Naive thymus-derived CD4-positive, alpha-beta T cell (primary cell): ENCODE results near the gene ACSS1. TPM values are rescaled to one million over a fixed set of nuclear protein-coding genes. Genes with fewer than 3 reads are reported as not detected.

ENCODE experiments used
- ATAC-seq: fragments of 150-1000 bp; cut with Tn5 transposase; 2 replicates; pipeline ENCODE4 v1.10.0; 2021; ENCODE audit warnings: mild to moderate bottlenecking, moderate library complexity
- CTCF ChIA-PET: fragments of 350-600 bp; sonication (Branson Sonifier 250); formaldehyde crosslinking; loops from one replicate; lab custom pipeline; 2021; ENCODE audit warnings: antibody characterized with exemption; lab: Charles Lee
- POLR2A ChIA-PET: fragments of 350-600 bp; sonication (Branson Sonifier 250); formaldehyde crosslinking; loops from one replicate; lab custom pipeline; 2021; ENCODE audit warnings: antibody characterized with exemption, inconsistent platforms; lab: Charles Lee
- DNase-seq, 9 donors: peaks; one replicate each; pipeline versions ENCODE4 v3.0.0 to v3.0.0-alpha.2; 2020 to 2022; ENCODE audit warnings: mixed read lengths in 1 of 9
- H3K27ac ChIP-seq: one replicate; pipeline ENCODE4 v1.7.0; 2013; ENCODE audit warnings: mild to moderate bottlenecking, low read depth, low read length, moderate library complexity
- H3K27me3 ChIP-seq, 2 donors: one replicate each; pipeline ENCODE4 v1.7.0; 2013; ENCODE audit warnings: low read length in 2 of 2, mild to moderate bottlenecking in 2 of 2, moderate library complexity in 2 of 2; ENCODE audit not compliant: control insufficient read depth in 2 of 2, insufficient read depth in 2 of 2
- H3K36me3 ChIP-seq, 3 experiments: 1 replicate in 2 of 3; 2 replicates in 1 of 3; pipeline ENCODE4 v1.7.0; 2013; ENCODE audit warnings: low read length in 3 of 3, mild to moderate bottlenecking in 3 of 3, moderate library complexity in 1 of 3; ENCODE audit not compliant: insufficient read depth in 3 of 3, control insufficient read depth in 2 of 3
- H3K4me1 ChIP-seq, 2 donors: one replicate each; pipeline ENCODE4 v1.7.0; 2013; ENCODE audit warnings: low read length in 2 of 2, mild to moderate bottlenecking in 2 of 2, moderate library complexity in 1 of 2; ENCODE audit not compliant: control insufficient read depth in 2 of 2, insufficient read depth in 2 of 2
- H3K4me3 ChIP-seq: 2 replicates; pipeline ENCODE4 v1.7.0; 2013; ENCODE audit warnings: mild to moderate bottlenecking, low read length
- H3K9me3 ChIP-seq, 3 experiments: 1 replicate in 2 of 3; 2 replicates in 1 of 3; pipeline ENCODE4 v1.7.0; 2013; ENCODE audit warnings: low read length in 3 of 3; ENCODE audit not compliant: control insufficient read depth in 2 of 3
- H3K27ac Mint-ChIP-seq, 9 donors: one replicate each; pipeline ENCODE4 v1.8.0; 2020 to 2022; ENCODE audit warnings: mixed read lengths in 9 of 9, mild to moderate bottlenecking in 8 of 9, moderate library complexity in 5 of 9, inconsistent platforms in 2 of 9
- H3K27me3 Mint-ChIP-seq, 5 donors: one replicate each; pipeline ENCODE4 v1.8.0; 2021 to 2022; ENCODE audit warnings: mixed read lengths in 5 of 5, mild to moderate bottlenecking in 1 of 5
- H3K36me3 Mint-ChIP-seq, 5 donors: one replicate each; pipeline ENCODE4 v1.8.0; 2020 to 2022; ENCODE audit warnings: mixed read lengths in 5 of 5, mild to moderate bottlenecking in 3 of 5, inconsistent platforms in 1 of 5
- H3K4me1 Mint-ChIP-seq, 7 donors: one replicate each; pipeline ENCODE4 v1.8.0; 2020 to 2022; ENCODE audit warnings: mixed read lengths in 7 of 7, mild to moderate bottlenecking in 3 of 7, inconsistent platforms in 1 of 7
- H3K4me3 Mint-ChIP-seq, 10 donors: one replicate each; pipeline ENCODE4 v1.8.0; 2020 to 2022; ENCODE audit warnings: mild to moderate bottlenecking in 10 of 10, mixed read lengths in 10 of 10, moderate library complexity in 6 of 10, inconsistent platforms in 2 of 10
- H3K9me3 Mint-ChIP-seq, 11 donors: one replicate each; pipeline ENCODE4 v1.8.0; 2020 to 2022; ENCODE audit warnings: mixed read lengths in 11 of 11, mild to moderate bottlenecking in 4 of 11, inconsistent platforms in 1 of 11, moderate library complexity in 1 of 11
- intact Hi-C, 2 donors: fragments of 100-400 bp; cut with micrococcal nuclease; formaldehyde crosslinking; loops; one replicate each; pipeline ENCODE4 v1.15.1; 2023
- polyA plus RNA-seq, 2 donors: library from polyadenylated mRNA; unstranded; fragments of 300-500 nt; fragmentation: Illumina TruSeq; gene quantifications; one replicate each; pipeline ENCODE4 v1.2.3, GENCODE V29; 2021
- total RNA-seq, 6 experiments: library from RNA in 5 of 6; stranded (reverse) in 5 of 6; gene quantifications; 1 replicate in 5 of 6; 2 replicates in 1 of 6; pipeline ENCODE4 v1.2.3 and lab custom pipeline; 2021 to 2026

The ACSS1 gene
- total and polyA plus RNA-seq, 7 experiments from 2014 or later = 33.1 to 51.7 (median 39.7) TPM

DNA sequence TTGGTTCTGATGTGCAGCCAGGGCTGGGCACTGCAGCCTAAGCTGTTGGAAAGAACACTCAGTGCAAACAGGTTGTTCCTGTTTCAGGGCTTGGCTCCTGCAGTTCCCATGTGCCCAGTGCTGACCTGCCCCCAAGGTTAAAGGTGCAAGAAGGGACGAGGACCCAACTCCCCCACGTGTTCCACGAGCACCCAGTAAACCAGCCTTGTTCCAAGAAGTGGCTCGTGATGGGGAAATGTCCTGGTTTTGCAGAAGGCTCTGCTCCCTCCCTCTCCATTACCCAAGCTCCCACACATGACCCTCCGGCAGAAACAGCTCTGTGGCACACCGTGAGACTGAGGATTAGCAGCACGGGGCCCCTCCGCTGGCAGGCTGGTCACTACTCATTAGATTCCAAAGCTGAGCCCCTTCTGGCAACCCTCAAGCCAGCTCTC, 9.4 kb downstream of the ACSS1 start:
- Mint-ChIP-seq H3K27me3 (no peaks in the 10 kb centered on the region), H3K4me1 (peaks cover 13 to 60% (median 36%) of the 10 kb centered on the region in 7 donors), H3K27ac (peak overlapping the region in 5 of 9 donors; percentile 25 to 83 (median 62)), H3K36me3 (peaks cover 0 to 23% (median 0%) of the 10 kb centered on the region in 5 donors), H3K4me3 (no peak overlapping the region), H3K9me3 (no peaks in the 10 kb centered on the region)
- CTCF ChIA-PET = interaction anchor here (1.8 kb wide), 1 partner anchor 16 kb away, joined by 6 read pairs; no protein-coding TSS in a partner anchor
- peaks cover 0 to 34% (median 3%) of the 10 kb centered on the region in 3 experiments for H3K36me3 ChIP-seq
- POLR2A ChIA-PET = interaction anchor here (1.7 kb wide), 1 partner anchor 10 kb away, joined by 7 read pairs; the partner anchor contains the start of gene ACSS1
- no peaks in the 10 kb centered on the region for H3K9me3 ChIP-seq
- DNase-seq = no peak
- no peak for ATAC-seq
- H3K4me3 ChIP-seq = no peak overlapping the region
- H3K4me1 ChIP-seq = peaks cover 3 to 7% of the 10 kb centered on the region in 2 donors
- intact Hi-C loops = no loop called here
- H3K27me3 ChIP-seq = no peaks in the 10 kb centered on the region
- no peak overlapping the region for H3K27ac ChIP-seq

DNA sequence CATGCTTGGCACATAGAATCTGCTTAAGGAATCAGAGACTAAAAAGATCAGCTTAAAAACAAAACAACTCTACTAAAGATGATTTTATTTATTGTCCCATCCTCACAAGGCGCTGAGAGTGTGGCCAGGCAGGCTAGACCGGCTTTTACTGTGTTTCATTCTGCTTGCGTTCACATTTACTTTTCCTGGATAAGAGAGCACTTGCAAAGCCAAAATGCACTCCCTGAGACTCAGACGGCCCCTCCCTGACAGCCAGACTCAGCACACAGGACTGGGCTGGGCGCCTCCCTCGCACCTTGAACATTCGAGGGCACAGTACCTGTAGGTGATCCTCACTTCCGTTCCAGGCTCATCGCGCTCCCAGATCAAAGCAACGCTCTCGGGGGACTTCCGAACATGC, 10.2 kb downstream of the ACSS1 start:
- POLR2A ChIA-PET = interaction anchor here (1.1 kb wide), 1 partner anchor 54 kb away, joined by 3 read pairs; no protein-coding TSS in a partner anchor
- peaks cover 15 to 60% (median 38%) of the 10 kb centered on the region in 7 donors for H3K4me1 Mint-ChIP-seq
- peaks cover 0 to 23% (median 0%) of the 10 kb centered on the region in 5 donors for H3K36me3 Mint-ChIP-seq
- peak overlapping the region in 7 of 9 donors; percentile 14 to 70 (median 44) for H3K27ac Mint-ChIP-seq
- H3K27me3 Mint-ChIP-seq = no peaks in the 10 kb centered on the region
- H3K36me3 ChIP-seq = peaks cover 0 to 34% (median 3%) of the 10 kb centered on the region in 3 experiments
- peaks cover 8 to 10% of the 10 kb centered on the region in 2 donors for H3K4me1 ChIP-seq
- no peak for ATAC-seq
- H3K9me3 ChIP-seq = no peaks in the 10 kb centered on the region
- DNase-seq = no peak
- H3K4me3 ChIP-seq = no peak overlapping the region
- no peak overlapping the region for H3K27ac ChIP-seq
- intact Hi-C loops = no loop called here
- no peak overlapping the region for H3K4me3 Mint-ChIP-seq
- CTCF ChIA-PET = no interaction called here
- H3K27me3 ChIP-seq = no peaks in the 10 kb centered on the region
- peaks cover 0 to under 1% (median 0%) of the 10 kb centered on the region in 11 donors for H3K9me3 Mint-ChIP-seq

DNA sequence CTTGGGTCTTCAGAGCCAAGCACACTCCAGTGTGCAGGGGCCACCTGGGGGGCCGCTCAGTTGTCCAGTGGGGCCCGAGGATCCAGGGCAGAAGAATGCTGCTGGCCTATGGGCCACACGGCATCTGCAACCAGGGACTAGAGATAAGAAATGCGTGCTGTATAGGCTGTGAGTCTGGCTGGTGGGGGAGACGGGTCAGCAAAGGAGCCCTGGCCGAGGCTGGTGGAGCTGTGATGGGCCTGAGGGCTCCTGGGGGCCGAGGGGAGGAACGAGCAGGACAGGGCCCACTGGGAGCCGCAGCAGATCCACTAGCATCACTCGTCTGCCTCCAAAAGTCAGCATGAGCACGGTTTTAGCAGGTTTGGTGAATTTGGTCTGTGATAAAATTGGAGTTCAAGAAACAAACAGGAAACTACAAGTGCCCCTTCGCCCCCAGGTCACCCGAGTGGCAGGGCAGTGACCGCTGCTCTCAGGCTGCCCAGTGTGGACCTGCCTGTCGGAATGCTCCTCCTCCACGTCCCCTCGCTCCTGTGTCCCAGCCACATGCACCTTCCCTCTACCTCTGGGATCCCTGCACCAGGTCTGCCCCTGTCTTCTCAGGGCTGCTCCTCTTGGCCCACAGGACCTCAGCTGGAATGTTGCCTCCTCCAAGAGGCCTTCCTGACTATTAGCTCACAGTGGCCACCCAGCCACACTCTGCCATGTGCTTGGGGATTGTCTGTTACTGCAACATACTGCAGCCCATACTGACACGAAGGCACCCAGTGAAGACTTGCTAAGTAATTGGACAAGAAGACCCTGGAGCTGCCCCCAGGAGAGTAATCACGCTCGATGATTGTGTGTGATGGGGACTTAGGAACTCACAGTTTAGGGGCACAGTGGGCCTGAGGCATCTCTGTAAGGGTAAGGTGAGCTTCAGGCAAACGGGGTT, 10.9 kb downstream of the ACSS1 start:
- H3K27me3 Mint-ChIP-seq = no peaks in the 10 kb centered on the region
- no peak for ATAC-seq
- ChIA-PET POLR2A (interaction anchor here (1.1 to 6.1 kb wide), 2 partner anchors 10 to 54 kb away, joined by 3 to 50 read pairs; partner anchors contain the start of gene ACSS1), CTCF (interaction anchor here (0.7 kb wide), 1 partner anchor 924 kb away, joined by 3 read pairs; no protein-coding TSS in a partner anchor)
- H3K9me3 ChIP-seq = no peaks in the 10 kb centered on the region
- H3K27me3 ChIP-seq = no peaks in the 10 kb centered on the region
- H3K36me3 Mint-ChIP-seq = peaks cover 0 to 23% (median 0%) of the 10 kb centered on the region in 5 donors
- peak overlapping the region in 6 of 9 donors; percentile 29 to 70 (median 43) for H3K27ac Mint-ChIP-seq
- peaks cover 0 to 34% (median 3%) of the 10 kb centered on the region in 3 experiments for H3K36me3 ChIP-seq
- H3K4me1 Mint-ChIP-seq = peaks cover 20 to 60% (median 36%) of the 10 kb centered on the region in 7 donors
- no peak for DNase-seq
- no peak overlapping the region for H3K4me3 Mint-ChIP-seq
- no peak overlapping the region for H3K4me3 ChIP-seq
- peaks cover 15 to 16% of the 10 kb centered on the region in 2 donors for H3K4me1 ChIP-seq
- no peak overlapping the region for H3K27ac ChIP-seq
- H3K9me3 Mint-ChIP-seq = peaks cover 0 to 3% (median 0%) of the 10 kb centered on the region in 11 donors
- intact Hi-C loops = no loop called here

DNA sequence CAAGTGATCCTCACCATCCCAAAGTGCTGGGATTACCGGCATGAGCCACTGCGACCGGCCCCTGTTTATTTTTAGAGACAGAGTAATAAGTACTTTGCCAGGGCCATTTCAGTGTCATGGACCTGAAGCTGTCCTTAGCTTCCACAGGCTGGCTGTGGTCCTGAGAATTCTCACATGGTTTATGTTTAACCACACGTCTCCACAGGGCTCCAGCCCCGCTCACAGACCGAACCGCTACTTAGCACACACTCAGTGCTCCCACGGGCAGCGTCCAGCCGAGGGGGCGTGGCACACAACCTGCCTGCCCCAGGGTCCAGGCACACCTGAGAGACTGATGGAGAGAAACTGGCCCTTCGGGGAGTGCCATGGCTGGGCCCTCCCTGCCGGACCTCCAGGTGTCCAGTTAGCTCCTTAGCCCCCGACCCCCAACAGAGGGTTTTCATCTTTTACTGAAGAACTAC, 11.7 kb downstream of the ACSS1 start:
- ATAC-seq = no peak
- no peak for DNase-seq
- no peak overlapping the region for H3K4me3 Mint-ChIP-seq
- ChIA-PET CTCF (no interaction called here), POLR2A (interaction anchor here (1.3 to 6.1 kb wide), 2 partner anchors 10 to 11 kb away, joined by 3 to 50 read pairs; partner anchors contain the start of gene ACSS1)
- H3K36me3 Mint-ChIP-seq = peaks cover 0 to 22% (median 0%) of the 10 kb centered on the region in 5 donors
- peak overlapping the region in 3 of 9 donors; percentile 51 to 67 (median 64) for H3K27ac Mint-ChIP-seq
- peaks cover 21 to 60% (median 38%) of the 10 kb centered on the region in 7 donors for H3K4me1 Mint-ChIP-seq
- Histone ChIP-seq H3K36me3 (peaks cover 0 to 34% (median 3%) of the 10 kb centered on the region in 3 experiments), H3K4me1 (peaks cover 23 to 24% of the 10 kb centered on the region in 2 donors), H3K27me3 (no peaks in the 10 kb centered on the region), H3K27ac (no peak overlapping the region), H3K4me3 (no peak overlapping the region), H3K9me3 (no peaks in the 10 kb centered on the region)
- H3K9me3 Mint-ChIP-seq = peaks cover 0 to 3% (median 0%) of the 10 kb centered on the region in 11 donors
- intact Hi-C loops = no loop called here
- no peaks in the 10 kb centered on the region for H3K27me3 Mint-ChIP-seq

DNA sequence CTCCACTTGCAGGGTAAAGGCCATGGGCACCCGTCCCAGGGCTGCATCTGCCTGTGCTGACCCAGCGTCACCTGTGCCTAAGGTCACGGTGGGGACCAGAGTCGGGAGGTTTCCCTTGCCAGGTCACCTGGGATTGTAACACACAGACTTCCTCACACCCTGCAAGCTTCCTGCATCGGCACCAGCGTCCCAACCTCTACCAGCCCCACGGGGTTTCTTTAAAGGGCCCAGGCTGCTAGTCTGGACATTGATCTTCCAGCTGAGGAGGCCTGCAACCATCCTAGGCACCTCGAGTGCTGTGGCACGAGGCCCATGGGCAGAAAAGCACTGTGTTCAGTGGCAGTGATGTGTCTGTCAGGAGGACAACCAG, 12.6 kb downstream of the ACSS1 start:
- ATAC-seq (no peak), DNase-seq (no peak)
- intact Hi-C loops = no loop called here
- POLR2A ChIA-PET = interaction anchor here (1.3 to 6.1 kb wide), 2 partner anchors 9 to 11 kb away, joined by 3 to 50 read pairs; partner anchors contain the start of gene ACSS1
- no peaks in the 10 kb centered on the region for H3K9me3 ChIP-seq
- H3K4me3 ChIP-seq = no peak overlapping the region
- no peak overlapping the region for H3K4me3 Mint-ChIP-seq
- H3K9me3 Mint-ChIP-seq = peaks cover 0 to 3% (median 0%) of the 10 kb centered on the region in 11 donors
- no peaks in the 10 kb centered on the region for H3K27me3 ChIP-seq
- peaks cover 0 to 18% (median 0%) of the 10 kb centered on the region in 5 donors for H3K36me3 Mint-ChIP-seq
- no peaks in the 10 kb centered on the region for H3K27me3 Mint-ChIP-seq
- CTCF ChIA-PET = no interaction called here
- H3K4me1 Mint-ChIP-seq = peaks cover 21 to 56% (median 34%) of the 10 kb centered on the region in 7 donors
- peak overlapping the region in 6 of 9 donors; percentile 5 to 91 (median 59) for H3K27ac Mint-ChIP-seq
- H3K27ac ChIP-seq = no peak overlapping the region
- peaks cover 25 to 28% of the 10 kb centered on the region in 2 donors for H3K4me1 ChIP-seq
- H3K36me3 ChIP-seq = peaks cover 0 to 34% (median 3%) of the 10 kb centered on the region in 3 experiments

DNA sequence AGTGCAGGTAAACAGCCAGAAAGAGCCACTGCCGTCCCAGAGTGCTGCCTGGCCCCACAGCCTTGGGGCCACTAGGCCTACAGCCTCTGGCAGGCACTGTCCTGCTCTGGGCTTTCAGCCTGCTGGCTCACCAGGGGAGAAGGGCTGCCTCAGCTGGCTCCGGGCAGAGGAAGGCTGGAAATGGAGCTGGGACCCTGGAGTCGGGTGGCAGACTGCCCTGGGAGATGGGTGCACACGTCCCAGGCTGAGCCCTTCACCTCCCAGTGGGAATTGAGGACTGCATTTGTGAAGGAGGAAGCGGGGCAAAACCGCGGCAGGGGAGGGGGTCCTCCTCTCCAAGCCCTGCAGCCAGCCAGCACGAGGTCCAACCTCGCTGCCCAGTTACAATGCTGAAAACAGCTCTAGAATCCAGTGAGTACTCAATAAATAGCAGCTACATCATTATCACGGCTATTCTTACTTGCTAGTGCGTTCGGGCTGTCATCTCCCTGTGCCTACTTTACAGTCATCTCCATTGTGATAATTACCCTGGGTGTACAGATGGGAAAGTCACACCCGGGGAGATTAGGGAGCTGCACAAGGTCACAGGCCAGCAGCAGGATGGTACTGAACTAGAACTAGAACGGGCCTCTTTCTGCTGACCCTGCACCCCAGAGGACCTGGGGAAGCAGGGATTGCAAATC, 13.1 kb downstream of the ACSS1 start:
- Mint-ChIP-seq H3K36me3 (peaks cover 0 to 18% (median 0%) of the 10 kb centered on the region in 5 donors), H3K9me3 (peaks cover 0 to 3% (median 0%) of the 10 kb centered on the region in 11 donors), H3K27me3 (no peaks in the 10 kb centered on the region), H3K4me1 (peaks cover 20 to 56% (median 29%) of the 10 kb centered on the region in 7 donors), H3K27ac (peak overlapping the region in 6 of 9 donors; percentile 51 to 99 (median 76)), H3K4me3 (no peak overlapping the region)
- peak overlapping the region; percentile 76 for H3K27ac ChIP-seq
- DNase-seq = no peak
- H3K36me3 ChIP-seq = peaks cover 0 to 30% (median 3%) of the 10 kb centered on the region in 3 experiments
- intact Hi-C loops = no loop called here
- H3K4me1 ChIP-seq = peaks cover 25 to 34% of the 10 kb centered on the region in 2 donors
- no peak overlapping the region for H3K4me3 ChIP-seq
- no peaks in the 10 kb centered on the region for H3K9me3 ChIP-seq
- ChIA-PET CTCF (no interaction called here), POLR2A (interaction anchor here (1.3 to 6.1 kb wide), 2 partner anchors 8 to 12 kb away, joined by 3 to 50 read pairs; partner anchors contain the start of gene ACSS1)
- no peaks in the 10 kb centered on the region for H3K27me3 ChIP-seq
- no peak for ATAC-seq
